Adrenal gland (tissue), 5 donors: Measurements from ENCODE around the gene ARIH2.

Experiments
- POLR2A ChIP-seq, 2 donors: fragments of 450-650 bp; IDR thresholded peaks; one replicate each; pipeline ENCODE4 v1.6.1; 2017; ENCODE audit warnings: antibody characterized with exemption in 2 of 2, mild to moderate bottlenecking in 2 of 2, moderate library complexity in 1 of 2
- TF ChIP-seq, protein P1 (sequence below), 6 experiments: fragments of 450-650 bp in 4 of 6; fragments of 200-600 bp in 2 of 6; sonication (generic) in 1 of 6; IDR thresholded peaks; 1 replicate in 5 of 6; 2 replicates in 1 of 6; pipeline versions ENCODE4 v1.5.1 to v1.8.0; 2016 to 2021; ENCODE audit warnings: antibody characterized with exemption in 6 of 6, mild to moderate bottlenecking in 2 of 6, moderate library complexity in 1 of 6
- donor health status: DM: no; HTN: no; CAD: no.

DNA sequence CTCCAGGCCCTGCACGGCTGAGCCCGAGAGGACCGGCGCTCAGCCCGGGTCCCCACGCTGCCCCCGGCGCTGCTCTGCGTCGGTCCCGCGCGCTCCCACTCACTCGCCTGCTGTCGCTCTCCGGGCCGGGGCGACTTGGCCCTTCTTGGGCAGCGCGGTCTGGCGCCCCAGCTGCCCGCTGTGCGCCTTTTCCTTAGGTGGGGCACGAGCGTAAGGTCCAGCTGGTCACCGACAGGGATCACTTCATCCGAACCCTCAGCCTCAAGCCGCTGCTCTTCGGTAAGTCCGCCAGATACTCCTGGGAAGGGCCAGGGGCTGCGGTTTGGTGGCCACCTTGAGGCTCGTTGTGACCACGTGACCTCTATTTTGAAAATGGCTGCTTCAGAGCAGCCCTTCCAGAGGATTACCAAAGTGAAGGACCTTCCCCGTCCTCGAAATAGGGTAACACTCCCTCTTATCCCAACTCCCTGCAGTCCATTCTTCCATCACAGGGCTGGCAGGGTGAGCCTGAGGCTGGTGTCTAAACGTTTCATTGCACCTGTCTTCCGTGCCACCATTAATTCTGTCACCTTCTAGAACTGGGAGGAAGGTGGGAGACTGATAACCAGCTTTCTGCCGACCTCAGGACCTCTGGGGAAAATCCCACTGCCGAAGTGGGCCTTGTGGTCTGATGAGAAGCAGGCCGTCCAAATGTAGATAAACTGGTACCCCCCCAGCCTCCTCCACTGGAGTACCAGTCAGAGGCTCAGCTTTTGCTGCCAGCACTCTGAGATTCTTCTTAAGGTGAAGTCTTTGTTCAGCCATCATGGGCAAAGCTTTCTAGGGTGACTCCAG is 72.2 kb downstream of the ARIH2 start:
- TF ChIP-seq, protein P1, sequence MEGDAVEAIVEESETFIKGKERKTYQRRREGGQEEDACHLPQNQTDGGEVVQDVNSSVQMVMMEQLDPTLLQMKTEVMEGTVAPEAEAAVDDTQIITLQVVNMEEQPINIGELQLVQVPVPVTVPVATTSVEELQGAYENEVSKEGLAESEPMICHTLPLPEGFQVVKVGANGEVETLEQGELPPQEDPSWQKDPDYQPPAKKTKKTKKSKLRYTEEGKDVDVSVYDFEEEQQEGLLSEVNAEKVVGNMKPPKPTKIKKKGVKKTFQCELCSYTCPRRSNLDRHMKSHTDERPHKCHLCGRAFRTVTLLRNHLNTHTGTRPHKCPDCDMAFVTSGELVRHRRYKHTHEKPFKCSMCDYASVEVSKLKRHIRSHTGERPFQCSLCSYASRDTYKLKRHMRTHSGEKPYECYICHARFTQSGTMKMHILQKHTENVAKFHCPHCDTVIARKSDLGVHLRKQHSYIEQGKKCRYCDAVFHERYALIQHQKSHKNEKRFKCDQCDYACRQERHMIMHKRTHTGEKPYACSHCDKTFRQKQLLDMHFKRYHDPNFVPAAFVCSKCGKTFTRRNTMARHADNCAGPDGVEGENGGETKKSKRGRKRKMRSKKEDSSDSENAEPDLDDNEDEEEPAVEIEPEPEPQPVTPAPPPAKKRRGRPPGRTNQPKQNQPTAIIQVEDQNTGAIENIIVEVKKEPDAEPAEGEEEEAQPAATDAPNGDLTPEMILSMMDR (IDR thresholded peaks at IDR 0.05): no peak
- TF ChIP-seq POLR2A (IDR thresholded peaks at IDR 0.05): no peak
